Left cardiac atrium (tissue), 4 donors: Measurements from ENCODE around the gene GCDH. TPM values are rescaled to one million over a fixed set of nuclear protein-coding genes. Genes with fewer than 3 reads are reported as not detected.

Experiments used
- ATAC-seq, 2 donors: fragments of 200-7000 bp; cut with Tn5 transposase; one replicate each; pipeline ENCODE4 v1.9.1; 2020; ENCODE audit warnings: mild to moderate bottlenecking in 2 of 2, moderate library complexity in 2 of 2
- DNase-seq: peaks from one replicate; pipeline ENCODE4 v3.0.0-alpha.2; 2020
- intact Hi-C, 2 donors: fragments of 100-400 bp; cut with DNase I; formaldehyde crosslinking; loops; one replicate each; pipeline versions ENCODE4 v1.14.1 to v1.15.1; 2022 to 2023
- total RNA-seq, 2 donors: library from RNA; stranded (reverse); fragmentation: NEBNext Ultra II Directional; extraction: Animal tissue kit (Norgen Biotek cat#: 25700); gene quantifications; one replicate each; pipeline ENCODE4 v1.2.1, GENCODE V29; 2021
- donor health status: DM: no; HTN: yes; CAD: no.
- donor health status: DM: no; HTN: yes; CAD: no; lungs with severe emphysema.
- donor health status: DM: yes; HTN: yes; CAD: no.
- donor health status: Dilated cardiomyopathy.

The GCDH gene
- total RNA-seq, 2 donors from 2014 or later, result 23.7 to 26.1 TPM

- DNase-seq (no peak), ATAC-seq (no peak)
- intact Hi-C loops, result no loop called here
These were observed 22.3 kb upstream of the GCDH start for GRCh38 chr19:12868540-12869112.

GRCh38 chr19:12871681-12872080, 19.3 kb upstream of the GCDH start:
- DNase-seq (no peak), ATAC-seq (no peak)
- intact Hi-C loops, result no loop called here

- intact Hi-C loops, result no loop called here
- no peak for ATAC-seq
- no peak for DNase-seq
These were observed 18.7 kb upstream of the GCDH start for GRCh38 chr19:12872255-12872654.

GRCh38 chr19:12872941-12873890, 17.7 kb upstream of the GCDH start:
- DNase-seq (peak; percentile 56), ATAC-seq (peak; percentile 60 to 84)
- intact Hi-C loops, result no loop called here

DNA sequence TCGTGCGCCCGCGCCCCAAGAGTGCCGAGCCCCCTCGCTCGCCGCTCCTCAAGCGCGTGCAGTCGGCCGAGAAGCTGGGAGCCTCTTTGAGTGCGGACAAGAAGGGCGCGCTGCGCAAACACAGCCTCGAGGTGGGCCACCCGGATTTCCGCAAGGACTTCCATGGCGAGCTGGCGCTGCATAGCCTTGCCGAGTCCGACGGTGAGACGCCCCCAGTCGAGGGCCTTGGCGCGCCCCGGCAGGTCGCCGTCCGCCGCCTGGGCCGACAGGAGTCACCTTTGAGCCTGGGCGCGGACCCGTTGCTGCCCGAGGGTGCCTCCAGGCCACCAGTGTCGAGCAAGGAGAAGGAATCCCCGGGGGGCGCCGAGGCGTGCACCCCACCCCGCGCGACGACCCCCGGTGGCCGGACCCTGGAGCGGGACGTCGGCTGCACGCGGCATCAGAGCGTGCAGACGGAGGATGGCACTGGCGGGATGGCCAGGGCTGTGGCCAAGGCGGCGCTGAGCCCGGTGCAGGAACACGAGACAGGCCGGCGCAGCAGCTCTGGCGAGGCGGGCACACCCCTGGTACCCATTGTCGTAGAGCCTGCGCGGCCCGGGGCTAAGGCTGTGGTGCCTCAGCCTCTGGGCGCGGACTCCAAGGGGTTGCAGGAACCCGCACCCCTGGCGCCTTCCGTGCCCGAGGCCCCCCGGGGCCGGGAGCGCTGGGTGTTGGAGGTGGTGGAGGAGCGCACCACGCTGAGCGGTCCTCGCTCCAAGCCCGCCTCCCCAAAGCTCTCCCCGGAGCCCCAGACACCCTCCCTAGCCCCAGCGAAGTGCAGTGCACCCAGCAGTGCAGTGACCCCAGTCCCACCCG, 16.8 kb upstream of the GCDH start:
- no peak for DNase-seq
- intact Hi-C loops, result no loop called here
- ATAC-seq, result no peak

DNA sequence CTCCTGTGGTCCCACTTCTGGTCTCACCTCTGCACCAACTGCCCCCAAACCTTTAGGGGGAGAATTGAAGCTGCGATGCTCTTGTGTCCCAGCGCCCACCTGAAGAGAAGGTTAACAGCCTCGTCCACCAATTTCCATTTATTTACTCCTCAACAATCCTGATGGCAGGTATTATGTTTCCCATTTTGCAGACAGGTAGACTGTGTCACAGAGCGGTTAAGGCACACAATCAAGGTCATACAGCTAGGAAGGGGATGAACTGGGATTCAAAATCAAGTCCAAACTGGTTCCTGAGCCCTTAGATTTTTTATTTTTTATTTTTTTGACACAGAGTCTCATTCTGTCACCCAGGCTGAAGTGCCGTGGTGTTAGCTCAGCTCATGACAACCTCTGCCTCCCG, 15.9 kb upstream of the GCDH start:
- no peak for DNase-seq
- no peak for ATAC-seq
- intact Hi-C loops, result no loop called here

DNA sequence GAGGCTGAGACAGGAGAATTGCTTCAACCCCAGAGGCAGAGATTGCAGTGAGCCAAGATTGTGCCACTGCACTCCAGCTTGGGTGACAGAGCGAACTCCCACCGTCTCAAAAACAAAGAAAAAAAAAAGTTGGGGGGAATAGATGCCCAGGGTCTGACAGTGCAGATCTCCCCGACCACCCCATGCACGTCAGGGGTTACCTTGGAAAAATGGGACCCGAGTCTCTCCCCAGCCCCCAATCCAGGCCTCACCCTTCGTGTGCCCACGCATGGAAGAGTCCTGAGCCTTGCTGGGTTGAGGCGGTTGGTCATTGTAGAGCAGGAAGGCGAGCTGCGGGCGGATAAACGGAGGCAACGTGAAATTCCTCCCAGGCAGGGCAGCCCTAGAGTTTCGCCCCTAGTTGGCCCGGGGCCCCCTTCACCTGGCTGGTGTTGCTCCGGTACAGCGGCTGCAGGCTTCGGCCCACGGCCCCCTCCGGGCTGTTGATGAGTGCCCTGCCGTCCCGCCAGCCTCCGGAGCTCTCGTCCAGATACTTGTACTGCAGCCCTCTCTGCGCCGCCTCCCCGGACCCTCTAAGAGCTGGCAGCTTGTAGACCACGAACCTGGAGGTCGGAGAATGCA, 10.3 kb upstream of the GCDH start:
- peak; percentile 28 to 53 for ATAC-seq
- intact Hi-C loops, result no loop called here
- peak; percentile 48 for DNase-seq

DNA sequence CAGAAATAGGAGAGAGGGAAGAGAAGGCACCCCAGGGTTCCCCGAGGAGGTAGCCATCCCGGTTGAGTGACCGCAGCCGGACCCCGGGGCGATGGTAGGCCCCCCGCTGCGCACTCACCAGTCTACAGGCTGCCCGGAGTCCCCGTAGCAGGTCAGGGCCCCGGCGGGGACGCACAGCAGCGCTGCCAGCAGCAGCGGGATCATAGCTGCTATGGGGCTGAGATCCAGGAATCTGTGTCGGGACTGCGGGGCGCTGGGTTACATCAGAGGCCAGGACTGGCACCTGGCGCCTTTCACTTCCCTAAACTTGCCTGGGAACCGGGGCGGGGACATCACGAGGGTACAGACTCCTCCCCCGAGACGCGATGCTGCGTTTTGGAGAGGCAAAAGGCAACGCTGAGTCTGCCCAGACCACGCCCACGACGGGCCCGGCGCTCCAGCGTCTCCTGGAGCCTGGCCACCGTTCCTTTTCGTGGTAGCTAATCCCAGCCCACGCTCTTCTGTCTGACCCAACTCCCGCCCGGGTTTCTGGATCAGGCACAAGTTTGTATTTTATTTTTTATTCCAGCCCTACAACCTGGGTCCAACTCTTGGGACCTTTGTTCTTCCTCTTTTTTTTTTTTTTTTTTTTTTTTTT, 9.7 kb upstream of the GCDH start, which contains the start of gene DNASE2:
TSS of gene DNASE2 (minus strand) at position 278 of the 637 bp plus-strand sequence. CDS start at position 204, 74 bp downstream.
- DNase-seq, result peak; percentile 97
- intact Hi-C loops, result no loop called here
- peak; percentile 96 to 98 for ATAC-seq

DNA sequence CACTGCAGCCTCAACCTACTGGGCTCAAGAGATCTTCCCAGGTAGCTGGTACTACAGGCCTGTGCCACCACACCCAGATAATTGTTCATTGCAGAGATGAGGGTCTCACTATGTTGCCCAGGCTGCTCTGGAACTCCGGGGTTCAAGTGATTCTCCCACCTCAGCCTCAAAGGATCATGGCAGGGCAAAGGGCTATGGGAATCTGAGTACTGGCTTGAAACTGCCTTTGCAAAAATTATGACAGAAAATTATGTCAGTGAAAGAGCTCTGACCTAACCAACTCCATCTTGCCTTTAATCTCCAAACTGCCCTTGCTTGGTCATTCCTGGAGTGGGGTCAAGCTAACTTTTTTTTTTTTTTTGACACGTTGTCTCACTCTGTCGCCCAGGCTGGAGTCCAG, 8.4 kb upstream of the GCDH start:
- intact Hi-C loops, result no loop called here
- no peak for ATAC-seq
- no peak for DNase-seq

DNA sequence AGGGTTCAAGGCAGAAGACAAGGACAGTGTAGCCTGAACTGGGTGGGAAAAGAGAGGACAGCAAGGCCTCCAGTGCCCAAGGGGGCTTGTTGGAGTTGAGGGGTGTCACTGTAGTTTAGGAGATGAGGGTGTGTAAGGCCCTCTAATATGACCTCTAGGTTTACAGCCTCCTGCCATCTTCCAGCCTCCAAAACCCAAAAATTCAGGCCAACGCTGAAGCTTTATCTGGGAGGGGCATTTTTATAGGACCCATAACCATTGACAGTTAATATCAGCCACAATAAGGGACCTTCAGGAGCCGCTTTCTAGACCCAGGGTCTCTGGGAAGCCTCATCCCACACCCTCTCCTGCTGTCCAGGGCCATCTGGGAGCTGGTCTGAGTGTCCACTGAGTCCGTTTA, 6.8 kb upstream of the GCDH start:
- no peak for DNase-seq
- intact Hi-C loops, result no loop called here
- ATAC-seq, result no peak

- no peak for ATAC-seq
These were observed 6.4 kb upstream of the GCDH start for GRCh38 chr19:12884627-12884925.

DNA sequence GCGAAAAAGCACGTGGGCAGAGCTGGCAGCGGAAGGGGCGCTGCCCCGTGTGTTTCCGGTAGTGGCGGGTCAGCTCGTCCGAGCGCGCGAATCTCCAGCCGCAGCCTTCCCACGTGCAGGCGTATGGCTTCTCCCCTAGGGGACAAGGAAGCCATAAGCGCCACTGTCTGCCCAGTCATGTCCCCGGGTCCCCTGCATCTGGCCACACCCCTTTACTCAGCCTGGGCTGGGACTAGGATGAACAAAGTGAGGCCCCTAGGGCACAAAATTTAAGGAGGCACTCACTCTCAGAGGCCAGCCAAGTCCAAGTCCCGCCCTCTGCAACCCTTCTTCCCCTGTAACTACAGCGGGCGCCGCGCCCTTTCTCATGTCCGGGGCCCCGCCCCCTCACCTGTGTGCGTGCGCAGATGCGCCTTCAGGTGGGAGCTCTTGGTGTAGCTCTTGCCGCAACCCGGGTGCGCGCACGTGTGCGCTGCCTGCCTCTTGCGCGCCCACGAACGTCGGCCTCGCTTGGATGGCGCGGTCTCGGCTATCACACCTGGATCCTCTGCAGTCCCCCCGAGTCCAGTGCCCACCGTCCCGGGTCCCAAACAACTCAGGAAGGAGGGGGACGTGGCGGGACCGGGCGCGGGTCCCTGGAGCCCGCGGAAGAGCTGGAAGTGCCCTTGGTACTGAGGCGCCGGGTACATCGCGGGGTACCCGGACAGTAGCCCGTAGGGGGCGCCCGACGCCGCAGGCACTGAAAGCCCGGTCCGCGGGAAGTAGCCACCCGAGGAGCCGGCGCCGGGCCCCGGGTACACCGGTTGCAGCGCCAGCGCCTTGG, 5.8 kb upstream of the GCDH start:
- intact Hi-C loops, result no loop called here
- DNase-seq, result peak; percentile 67
- ATAC-seq, result peak; percentile 9 to 20

More at GRCh38 chr19:12884627-12884925, 6.4 kb upstream of the GCDH start:
- no peak for DNase-seq
- intact Hi-C loops, result no loop called here

GRCh38 chr19:12885749-12886650, 5.0 kb upstream of the GCDH start:
- no peak for ATAC-seq
- intact Hi-C loops, result no loop called here
- no peak for DNase-seq

GRCh38 chr19:12886651-12886968, 4.3 kb upstream of the GCDH start:
- no peak for ATAC-seq
- DNase-seq, result no peak
- intact Hi-C loops, result no loop called here

- DNase-seq (no peak), ATAC-seq (no peak)
- intact Hi-C loops, result no loop called here
These were observed 3.8 kb upstream of the GCDH start, which contains the start of gene KLF1 for GRCh38 chr19:12886969-12887747. Gene KLF1 (minus strand): TSS chr19:12887201. CDS start chr19:12887140, 61 bp downstream.

- ATAC-seq, result no peak
These were observed 2.9 kb upstream of the GCDH start for GRCh38 chr19:12888006-12888603.

More at GRCh38 chr19:12888006-12888603, 2.9 kb upstream of the GCDH start:
- no peak for DNase-seq
- intact Hi-C loops, result no loop called here
